GM23248 (cell line): ENCODE data around the gene RPS17.

Experiments used
- EZH2 ChIP-seq: fragments of 200-600 bp; sonication (generic); IDR thresholded peaks from 2 replicates; pipeline ENCODE4 v1.6.1; 2018; ENCODE audit warnings: antibody characterized with exemption, mild to moderate bottlenecking; ENCODE audit not compliant: insufficient read depth, poor library complexity, severe bottlenecking
- EZH2phosphoT487 ChIP-seq: fragments of 200-600 bp; sonication (generic); IDR thresholded peaks from 2 replicates; pipeline ENCODE4 v1.6.1; 2018; ENCODE audit warnings: antibody characterized with exemption, moderate library complexity, mild to moderate bottlenecking, low read depth; ENCODE audit not compliant: insufficient read depth

GRCh38 chr15:82545002-82545401, 4.7 kb upstream of the RPS17 start:
- TF ChIP-seq EZH2phosphoT487, result no peak
- TF ChIP-seq EZH2, result no peak
